Activated T-helper 2 cell treated with anti-CD3 and anti-CD28 coated beads, Interferon-gamma antibody, Interleukin-2, Interleukin-4, amounts not matched to agents 10 μg/mL and 5 μg/mL and 100 μg/mL, durations not matched to agents 14 hours and 24 hours and 36 hours (primary cell): ENCODE results near the gene SMARCA2. TPM values are rescaled to one million over a fixed set of nuclear protein-coding genes. Genes with fewer than 3 reads are reported as not detected.

Experiments used
- DNase-seq: peaks from one replicate; pipeline ENCODE4 v3.0.0; 2021; ENCODE audit warnings: low spot score
- H3K27ac Mint-ChIP-seq: one replicate; pipeline ENCODE4 v1.8.0; 2021; ENCODE audit warnings: mixed read lengths
- H3K27me3 Mint-ChIP-seq: one replicate; pipeline ENCODE4 v1.8.0; 2021; ENCODE audit warnings: low read depth, mixed read lengths
- H3K36me3 Mint-ChIP-seq: one replicate; pipeline ENCODE4 v1.8.0; 2021; ENCODE audit warnings: low read depth, mixed read lengths
- H3K4me1 Mint-ChIP-seq: one replicate; pipeline ENCODE4 v1.8.0; 2021; ENCODE audit warnings: low read depth, mixed read lengths
- H3K4me3 Mint-ChIP-seq: one replicate; pipeline ENCODE4 v1.8.0; 2021; ENCODE audit warnings: low read depth, mild to moderate bottlenecking, moderate library complexity, mixed read lengths
- H3K9me3 Mint-ChIP-seq: one replicate; pipeline ENCODE4 v1.8.0; 2021; ENCODE audit warnings: mixed read lengths
- intact Hi-C: fragments of 100-400 bp; cut with micrococcal nuclease; formaldehyde crosslinking; loops from one replicate; pipeline ENCODE4 v1.15.1; 2023
- total RNA-seq: library from RNA; stranded (reverse); gene quantifications from 2 replicates; pipeline ENCODE4 v1.2.3, GENCODE V29; 2022

SMARCA2 gene
- total RNA-seq, 1 donor from 2014 or later, result 84.5 TPM

- peak overlapping the region; percentile 94 for H3K27ac Mint-ChIP-seq
- no peaks in the 10 kb centered on the region for H3K9me3 Mint-ChIP-seq
These were observed 3.1 kb downstream of the SMARCA2 start for GRCh38 chr9:2018162-2018643.

GRCh38 chr9:2018764-2019558 lies 3.8 kb downstream of the SMARCA2 start:
- Mint-ChIP-seq H3K9me3 (no peaks in the 10 kb centered on the region), H3K27ac (peak overlapping the region; percentile 94), H3K36me3 (peaks cover 10% of the 10 kb centered on the region), H3K4me3 (peak overlapping the region; percentile 87), H3K27me3 (no peaks in the 10 kb centered on the region), H3K4me1 (peaks cover 61% of the 10 kb centered on the region)
- intact Hi-C loops, result loop anchor here (5.0 kb wide), 3 partner anchors 138 to 1742 kb away; partner anchors contain the start of gene RFX3
- DNase-seq, result peak; percentile 22

More at GRCh38 chr9:2018162-2018643, 3.1 kb downstream of the SMARCA2 start:
- intact Hi-C loops, result loop anchor here (5.0 kb wide), 3 partner anchors 139 to 1741 kb away; partner anchors contain the start of gene RFX3
- Mint-ChIP-seq H3K36me3 (peaks cover 7% of the 10 kb centered on the region), H3K4me1 (peaks cover 56% of the 10 kb centered on the region), H3K27me3 (no peaks in the 10 kb centered on the region), H3K4me3 (peak overlapping the region; percentile 87)
- DNase-seq, result no peak

- Mint-ChIP-seq H3K27me3 (no peaks in the 10 kb centered on the region), H3K27ac (peak overlapping the region; percentile 66), H3K36me3 (peaks cover 15% of the 10 kb centered on the region), H3K4me3 (peak overlapping the region; percentile 42), H3K9me3 (no peaks in the 10 kb centered on the region), H3K4me1 (peaks cover 65% of the 10 kb centered on the region)
- DNase-seq, result no peak
- intact Hi-C loops, result loop anchor here (5.0 kb wide), 4 partner anchors 138 to 1742 kb away; partner anchors contain the start of gene RFX3
These were observed 4.6 kb downstream of the SMARCA2 start for GRCh38 chr9:2019723-2020122.

- Mint-ChIP-seq H3K36me3 (peaks cover 24% of the 10 kb centered on the region), H3K4me3 (peak overlapping the region; percentile 71), H3K27me3 (no peaks in the 10 kb centered on the region), H3K4me1 (peaks cover 83% of the 10 kb centered on the region), H3K9me3 (no peaks in the 10 kb centered on the region), H3K27ac (peak overlapping the region; percentile 90)
- DNase-seq, result no peak
- intact Hi-C loops, result loop anchor here (1.0 to 5.0 kb wide), 2 partner anchors 34 to 636 kb away; no protein-coding TSS in a partner anchor
These were observed 6.6 kb downstream of the SMARCA2 start for GRCh38 chr9:2021731-2022130.

- DNase-seq, result no peak
- intact Hi-C loops, result loop anchor here (1.0 to 5.0 kb wide), 2 partner anchors 33 to 635 kb away; no protein-coding TSS in a partner anchor
- H3K4me3 Mint-ChIP-seq, result peak overlapping the region; percentile 71
- peaks cover 27% of the 10 kb centered on the region for H3K36me3 Mint-ChIP-seq
- peak overlapping the region; percentile 90 for H3K27ac Mint-ChIP-seq
- no peaks in the 10 kb centered on the region for H3K27me3 Mint-ChIP-seq
- peaks cover 89% of the 10 kb centered on the region for H3K4me1 Mint-ChIP-seq
- no peaks in the 10 kb centered on the region for H3K9me3 Mint-ChIP-seq
These were observed 7.4 kb downstream of the SMARCA2 start for GRCh38 chr9:2022560-2022959.

GRCh38 chr9:2023042-2023441 lies 7.9 kb downstream of the SMARCA2 start:
- H3K4me3 Mint-ChIP-seq, result peak overlapping the region; percentile 71
- no peaks in the 10 kb centered on the region for H3K27me3 Mint-ChIP-seq
- H3K4me1 Mint-ChIP-seq, result peaks cover 93% of the 10 kb centered on the region
- H3K9me3 Mint-ChIP-seq, result no peaks in the 10 kb centered on the region
- intact Hi-C loops, result loop anchor here (1.0 to 5.0 kb wide), 2 partner anchors 144 to 634 kb away; no protein-coding TSS in a partner anchor
- DNase-seq, result no peak
- H3K27ac Mint-ChIP-seq, result peak overlapping the region; percentile 90
- peaks cover 27% of the 10 kb centered on the region for H3K36me3 Mint-ChIP-seq

- H3K36me3 Mint-ChIP-seq, result peaks cover 29% of the 10 kb centered on the region
- no peaks in the 10 kb centered on the region for H3K9me3 Mint-ChIP-seq
- DNase-seq, result peak; percentile 21
- H3K4me1 Mint-ChIP-seq, result peaks cover 93% of the 10 kb centered on the region
- H3K27me3 Mint-ChIP-seq, result no peaks in the 10 kb centered on the region
- intact Hi-C loops, result loop anchor here (1.0 to 5.0 kb wide), 2 partner anchors 144 to 634 kb away; no protein-coding TSS in a partner anchor
- peak overlapping the region; percentile 71 for H3K4me3 Mint-ChIP-seq
- H3K27ac Mint-ChIP-seq, result peak overlapping the region; percentile 90
These were observed 8.4 kb downstream of the SMARCA2 start for GRCh38 chr9:2023532-2023931.

- no peak for DNase-seq
- Mint-ChIP-seq H3K4me3 (peak overlapping the region; percentile 53), H3K27me3 (no peaks in the 10 kb centered on the region), H3K36me3 (peaks cover 39% of the 10 kb centered on the region), H3K9me3 (no peaks in the 10 kb centered on the region), H3K27ac (peak overlapping the region; percentile 90), H3K4me1 (peaks cover 88% of the 10 kb centered on the region)
- intact Hi-C loops, result loop anchor here (5.0 kb wide), 1 partner anchor 632 kb away; no protein-coding TSS in a partner anchor
These were observed 10.0 kb downstream of the SMARCA2 start for GRCh38 chr9:2024888-2025782.

- DNase-seq, result no peak
- Mint-ChIP-seq H3K4me3 (no peak overlapping the region), H3K27me3 (no peaks in the 10 kb centered on the region), H3K27ac (peak overlapping the region; percentile 21), H3K9me3 (no peaks in the 10 kb centered on the region), H3K36me3 (peaks cover 49% of the 10 kb centered on the region), H3K4me1 (peaks cover 86% of the 10 kb centered on the region)
- intact Hi-C loops, result no loop called here
These were observed 11.3 kb downstream of the SMARCA2 start for GRCh38 chr9:2026220-2026997.

GRCh38 chr9:2027543-2028160 lies 12.5 kb downstream of the SMARCA2 start:
- no peak overlapping the region for H3K4me3 Mint-ChIP-seq
- intact Hi-C loops, result no loop called here
- no peaks in the 10 kb centered on the region for H3K9me3 Mint-ChIP-seq
- peaks cover 84% of the 10 kb centered on the region for H3K4me1 Mint-ChIP-seq
- H3K27me3 Mint-ChIP-seq, result no peaks in the 10 kb centered on the region
- peaks cover 56% of the 10 kb centered on the region for H3K36me3 Mint-ChIP-seq
- DNase-seq, result no peak
- H3K27ac Mint-ChIP-seq, result no peak overlapping the region

GRCh38 chr9:2028888-2029287 lies 13.7 kb downstream of the SMARCA2 start:
- H3K36me3 Mint-ChIP-seq, result peaks cover 66% of the 10 kb centered on the region
- intact Hi-C loops, result no loop called here
- H3K4me3 Mint-ChIP-seq, result no peak overlapping the region
- no peak overlapping the region for H3K27ac Mint-ChIP-seq
- no peaks in the 10 kb centered on the region for H3K27me3 Mint-ChIP-seq
- no peaks in the 10 kb centered on the region for H3K9me3 Mint-ChIP-seq
- no peak for DNase-seq
- H3K4me1 Mint-ChIP-seq, result peaks cover 78% of the 10 kb centered on the region
